Upper lobe of right lung (tissue), 1 donor: Measurements from ENCODE around the gene FAM124B. TPM values are rescaled to one million over a fixed set of nuclear protein-coding genes. Genes with fewer than 3 reads are reported as not detected.

ENCODE experiments used
- ATAC-seq: fragments of 200-7000 bp; cut with Tn5 transposase; one replicate; pipeline ENCODE4 v1.9.1; 2020; ENCODE audit warnings: mild to moderate bottlenecking, moderate library complexity
- DNase-seq: peaks from one replicate; pipeline ENCODE4 v3.0.0-alpha.2; 2020
- H3K27ac ChIP-seq: fragments of 200-600 bp; one replicate; pipeline ENCODE4 v1.8.0; 2022
- H3K27me3 ChIP-seq: fragments of 200-600 bp; one replicate; pipeline ENCODE4 v1.8.0; 2022; ENCODE audit warnings: mild to moderate bottlenecking
- H3K36me3 ChIP-seq: fragments of 200-600 bp; one replicate; pipeline ENCODE4 v1.8.0; 2022
- H3K4me1 ChIP-seq: fragments of 200-600 bp; one replicate; pipeline ENCODE4 v1.8.0; 2022
- H3K4me3 ChIP-seq: fragments of 200-600 bp; one replicate; pipeline ENCODE4 v1.8.0; 2022; ENCODE audit warnings: mild to moderate bottlenecking
- H3K9me3 ChIP-seq: fragments of 200-600 bp; one replicate; pipeline ENCODE4 v1.8.0; 2022
- intact Hi-C: fragments of 100-400 bp; cut with DNase I; formaldehyde crosslinking; loops from one replicate; pipeline ENCODE4 v1.11.0; 2022
- total RNA-seq: library from RNA; stranded (reverse); fragmentation: NEBNext Ultra II Directional; extraction: Animal tissue kit (Norgen Biotek cat#: 25700); gene quantifications from one replicate; pipeline ENCODE4 v1.2.1, GENCODE V29; 2021
- TF ChIP-seq, protein P1 (sequence below): fragments of 200-600 bp; IDR thresholded peaks from one replicate; pipeline ENCODE4 v1.8.0; 2022; ENCODE audit warnings: antibody characterized with exemption
- donor health status: DM: no; HTN: yes; CAD: no; lungs with severe emphysema.

Gene FAM124B
- total RNA-seq, 1 donor from 2014 or later, result 4.4 TPM

DNA sequence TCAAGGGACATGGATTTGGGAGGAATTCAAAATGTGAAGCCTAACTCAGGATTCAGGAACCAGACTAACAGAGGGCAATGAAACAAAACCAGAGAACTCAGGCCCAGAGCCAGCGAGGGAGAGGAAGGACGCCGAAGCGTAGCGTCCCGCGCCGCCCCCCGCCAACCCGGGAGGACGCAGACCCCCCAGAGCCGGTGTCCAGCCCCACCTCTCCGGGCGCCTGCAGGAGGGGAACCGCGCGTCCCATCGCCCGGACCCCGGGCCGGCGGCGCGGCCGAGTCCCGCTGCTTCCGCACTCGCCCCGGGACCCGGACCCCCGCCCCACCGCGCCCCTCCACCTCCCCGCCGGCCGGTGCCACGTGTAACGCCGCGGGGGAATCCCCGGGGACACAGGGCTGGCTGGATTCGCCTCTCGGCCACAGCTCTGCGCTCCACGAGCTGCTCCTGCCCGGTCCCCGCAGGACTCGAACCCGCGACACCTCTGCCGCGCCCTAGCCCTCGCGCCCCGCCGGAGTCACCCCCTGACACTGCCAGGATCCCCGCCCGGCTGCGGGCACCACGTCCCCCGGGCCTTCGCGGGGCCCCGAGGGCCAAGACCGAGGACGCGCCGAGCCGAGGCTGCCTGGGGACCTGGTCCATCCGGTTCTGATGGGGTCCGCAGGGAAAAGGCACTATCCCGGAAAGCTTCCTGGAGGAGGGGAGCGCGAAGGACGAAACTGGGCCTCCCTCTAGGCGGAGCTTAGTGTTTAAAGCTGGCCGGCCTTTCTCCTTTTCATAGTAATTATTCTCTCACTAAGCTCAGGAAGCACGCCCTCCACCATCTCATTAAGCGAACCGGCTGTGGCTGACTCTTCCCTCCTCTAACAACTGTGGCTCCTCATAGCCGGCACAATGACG is 40.4 kb upstream of the FAM124B start:
- H3K27ac ChIP-seq, result peak overlapping the region; percentile 30
- ATAC-seq, result peak; percentile 69
- TF ChIP-seq, protein P1, sequence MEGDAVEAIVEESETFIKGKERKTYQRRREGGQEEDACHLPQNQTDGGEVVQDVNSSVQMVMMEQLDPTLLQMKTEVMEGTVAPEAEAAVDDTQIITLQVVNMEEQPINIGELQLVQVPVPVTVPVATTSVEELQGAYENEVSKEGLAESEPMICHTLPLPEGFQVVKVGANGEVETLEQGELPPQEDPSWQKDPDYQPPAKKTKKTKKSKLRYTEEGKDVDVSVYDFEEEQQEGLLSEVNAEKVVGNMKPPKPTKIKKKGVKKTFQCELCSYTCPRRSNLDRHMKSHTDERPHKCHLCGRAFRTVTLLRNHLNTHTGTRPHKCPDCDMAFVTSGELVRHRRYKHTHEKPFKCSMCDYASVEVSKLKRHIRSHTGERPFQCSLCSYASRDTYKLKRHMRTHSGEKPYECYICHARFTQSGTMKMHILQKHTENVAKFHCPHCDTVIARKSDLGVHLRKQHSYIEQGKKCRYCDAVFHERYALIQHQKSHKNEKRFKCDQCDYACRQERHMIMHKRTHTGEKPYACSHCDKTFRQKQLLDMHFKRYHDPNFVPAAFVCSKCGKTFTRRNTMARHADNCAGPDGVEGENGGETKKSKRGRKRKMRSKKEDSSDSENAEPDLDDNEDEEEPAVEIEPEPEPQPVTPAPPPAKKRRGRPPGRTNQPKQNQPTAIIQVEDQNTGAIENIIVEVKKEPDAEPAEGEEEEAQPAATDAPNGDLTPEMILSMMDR, result no peak

DNA sequence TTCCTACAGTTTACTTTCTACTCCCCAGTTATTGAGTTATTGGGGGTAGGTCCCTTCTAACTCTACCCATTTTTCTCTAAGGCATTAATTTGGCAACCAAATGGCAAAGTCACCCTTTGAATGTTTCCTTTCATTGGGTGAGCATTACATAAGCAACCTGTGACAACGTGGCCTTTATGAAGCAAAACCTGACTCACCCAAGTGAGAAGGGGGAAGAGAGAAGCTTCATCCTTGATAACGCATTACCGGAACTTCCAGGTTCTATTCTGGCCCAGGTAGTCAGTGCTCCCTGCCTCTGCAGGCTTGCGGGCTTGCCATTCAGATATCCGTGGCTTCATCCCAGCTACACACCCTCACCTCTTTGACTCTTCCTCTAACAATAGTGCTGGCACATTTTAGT is 39.1 kb upstream of the FAM124B start:
- no peak for ATAC-seq
- H3K4me3 ChIP-seq, result no peak overlapping the region
- no peaks in the 10 kb centered on the region for H3K4me1 ChIP-seq
- TF ChIP-seq, protein P1, result no peak
- intact Hi-C loops, result no loop called here
- no peak overlapping the region for H3K27ac ChIP-seq
- no peaks in the 10 kb centered on the region for H3K9me3 ChIP-seq
- H3K36me3 ChIP-seq, result no peaks in the 10 kb centered on the region
- H3K27me3 ChIP-seq, result no peaks in the 10 kb centered on the region
- no peak for DNase-seq

More for the DNA sequence above, 40.4 kb upstream of the FAM124B start:
- no peaks in the 10 kb centered on the region for H3K36me3 ChIP-seq
- H3K4me1 ChIP-seq, result no peaks in the 10 kb centered on the region
- DNase-seq, result peak; percentile 64
- no peaks in the 10 kb centered on the region for H3K9me3 ChIP-seq
- H3K27me3 ChIP-seq, result no peaks in the 10 kb centered on the region
- peak overlapping the region; percentile 61 for H3K4me3 ChIP-seq
- intact Hi-C loops, result no loop called here

DNA sequence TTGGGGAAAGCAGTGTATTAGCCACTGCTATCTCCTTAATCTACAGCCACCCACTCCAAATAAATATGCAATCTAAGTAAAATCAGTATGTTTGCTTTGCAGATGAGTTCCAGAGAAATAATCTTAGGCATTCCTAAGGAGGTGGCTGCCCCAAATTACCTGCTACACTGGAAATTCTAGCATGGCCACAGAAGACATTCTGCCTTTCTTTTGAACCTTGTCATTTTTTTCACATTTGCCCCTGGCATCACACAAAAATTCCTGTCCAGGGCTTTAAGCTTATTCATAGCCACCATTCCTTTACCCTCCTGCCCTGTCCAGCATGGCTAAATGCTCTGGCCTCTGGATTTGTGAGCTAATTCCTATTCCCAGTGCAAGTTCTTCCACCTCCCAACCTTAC is 36.8 kb upstream of the FAM124B start:
- Histone ChIP-seq H3K27me3 (no peaks in the 10 kb centered on the region), H3K9me3 (no peaks in the 10 kb centered on the region), H3K4me3 (no peak overlapping the region), H3K27ac (no peak overlapping the region), H3K36me3 (no peaks in the 10 kb centered on the region), H3K4me1 (no peaks in the 10 kb centered on the region)
- DNase-seq, result no peak
- no peak for ATAC-seq
- intact Hi-C loops, result no loop called here
- TF ChIP-seq, protein P1, result no peak

DNA sequence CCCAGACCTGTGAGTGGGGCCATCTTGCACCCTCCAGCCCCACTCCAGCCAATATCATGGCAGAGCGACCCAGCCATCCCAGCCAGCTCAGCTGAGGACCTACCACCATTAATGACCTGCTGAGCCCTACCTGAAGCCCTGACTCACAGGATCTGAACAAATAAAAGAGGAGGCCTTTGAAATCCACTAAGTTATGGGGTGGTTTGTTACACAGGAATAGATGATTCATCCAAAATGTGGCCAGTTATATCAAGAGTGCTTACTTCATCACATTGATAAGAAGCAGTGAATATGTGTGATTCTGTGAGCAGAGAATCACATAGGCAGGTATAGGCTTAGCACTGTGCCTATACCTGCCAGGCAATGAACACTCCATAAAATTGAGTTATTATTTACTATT is 34.7 kb upstream of the FAM124B start:
- TF ChIP-seq, protein P1, result no peak
- no peaks in the 10 kb centered on the region for H3K27me3 ChIP-seq
- intact Hi-C loops, result no loop called here
- no peaks in the 10 kb centered on the region for H3K9me3 ChIP-seq
- ATAC-seq, result no peak
- H3K27ac ChIP-seq, result no peak overlapping the region
- H3K4me3 ChIP-seq, result no peak overlapping the region
- no peak for DNase-seq
- H3K4me1 ChIP-seq, result no peaks in the 10 kb centered on the region
- H3K36me3 ChIP-seq, result no peaks in the 10 kb centered on the region

DNA sequence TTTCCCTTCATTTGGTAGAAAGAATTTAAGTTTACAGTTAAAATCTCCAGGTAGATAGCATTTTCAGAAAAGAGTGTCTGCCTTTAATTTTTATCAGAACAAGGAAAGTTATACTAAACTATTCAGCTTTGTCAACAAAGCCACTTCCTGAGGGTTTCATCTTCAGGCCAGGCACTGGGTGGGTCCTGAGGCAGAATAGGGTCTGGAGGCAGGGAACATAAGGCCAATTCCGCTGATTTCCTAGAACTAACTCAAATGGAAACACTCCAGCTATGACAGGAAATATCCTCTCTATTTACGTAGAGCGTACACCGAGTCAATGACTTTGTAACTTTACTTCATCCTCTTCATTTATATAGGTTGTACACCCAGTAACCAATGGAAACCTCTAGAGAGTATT is 32.7 kb upstream of the FAM124B start:
- intact Hi-C loops, result no loop called here
- ATAC-seq, result no peak
- H3K36me3 ChIP-seq, result no peaks in the 10 kb centered on the region
- H3K9me3 ChIP-seq, result no peaks in the 10 kb centered on the region
- H3K27me3 ChIP-seq, result no peaks in the 10 kb centered on the region
- H3K4me1 ChIP-seq, result no peaks in the 10 kb centered on the region
- TF ChIP-seq, protein P1, result no peak
- DNase-seq, result no peak
- H3K27ac ChIP-seq, result no peak overlapping the region
- no peak overlapping the region for H3K4me3 ChIP-seq
